Measurements from ENCODE around the gene ZBTB7C.

ZBTB7C gene

GRCh38 chr18:48398074-48398473 is 11.1 kb downstream of the ZBTB7C start:
- Histone ChIP-seq H3K9me3 (ENCODE audit: insufficient read depth, low read depth, low read length) (no peaks in the 10 kb centered on the region), H3K36me3 (ENCODE audit: insufficient read depth, low read length) (no peaks in the 10 kb centered on the region), H3K4me3 (ENCODE audit: low read length) (no peak overlapping the region), H3K27ac (ENCODE audit: low read depth, low read length) (no peak overlapping the region), H3K27me3 (ENCODE audit: insufficient read depth, low read length) (0 out of 2 replicates have a peak, but pooled peaks cover 6% of the 10 kb centered on the region), H3K9ac (ENCODE audit: low read depth, low read length) (no peak overlapping the region), H3K4me1 (ENCODE audit: insufficient read depth, low read length) (peaks cover 17% of the 10 kb centered on the region)
- 88% methylated on average over 4 of the region's 4 CpGs for WGBS

GRCh38 chr18:48397021-48397420 is 12.2 kb downstream of the ZBTB7C start:
- no peaks in the 10 kb centered on the region for H3K36me3 ChIP-seq (ENCODE audit: insufficient read depth, low read length)
- 0 out of 2 replicates have a peak, but pooled peaks cover 3% of the 10 kb centered on the region for H3K27me3 ChIP-seq (ENCODE audit: insufficient read depth, low read length)
- no peaks in the 10 kb centered on the region for H3K9me3 ChIP-seq (ENCODE audit: insufficient read depth, low read depth, low read length)
- no peak overlapping the region for H3K27ac ChIP-seq (ENCODE audit: low read depth, low read length)
- H3K4me3 ChIP-seq (ENCODE audit: low read length): no peak overlapping the region
- no peak overlapping the region for H3K9ac ChIP-seq (ENCODE audit: low read depth, low read length)
- WGBS: 95% methylated on average over 4 of the region's 4 CpGs
- peaks cover 17% of the 10 kb centered on the region for H3K4me1 ChIP-seq (ENCODE audit: insufficient read depth, low read length)

GRCh38 chr18:48396561-48396960 is 12.6 kb downstream of the ZBTB7C start:
- Histone ChIP-seq H3K4me1 (ENCODE audit: insufficient read depth, low read length) (peaks cover 17% of the 10 kb centered on the region), H3K9me3 (ENCODE audit: insufficient read depth, low read depth, low read length) (no peaks in the 10 kb centered on the region), H3K4me3 (ENCODE audit: low read length) (no peak overlapping the region), H3K27me3 (ENCODE audit: insufficient read depth, low read length) (0 out of 2 replicates have a peak, but pooled peaks cover 3% of the 10 kb centered on the region), H3K36me3 (ENCODE audit: insufficient read depth, low read length) (no peaks in the 10 kb centered on the region), H3K9ac (ENCODE audit: low read depth, low read length) (no peak overlapping the region), H3K27ac (ENCODE audit: low read depth, low read length) (no peak overlapping the region)
- WGBS: 93% methylated on average over 4 of the region's 5 CpGs

- Histone ChIP-seq H3K4me3 (ENCODE audit: low read length) (no peak overlapping the region), H3K36me3 (ENCODE audit: insufficient read depth, low read length) (no peaks in the 10 kb centered on the region), H3K27ac (ENCODE audit: low read depth, low read length) (no peak overlapping the region), H3K27me3 (ENCODE audit: insufficient read depth, low read length) (0 out of 2 replicates have a peak, but pooled peaks cover 3% of the 10 kb centered on the region), H3K4me1 (ENCODE audit: insufficient read depth, low read length) (peaks cover 17% of the 10 kb centered on the region), H3K9me3 (ENCODE audit: insufficient read depth, low read depth, low read length) (no peaks in the 10 kb centered on the region), H3K9ac (ENCODE audit: low read depth, low read length) (no peak overlapping the region)
- WGBS: 82% methylated on average over 1 of the region's 1 CpG
These were observed 13.5 kb downstream of the ZBTB7C start for GRCh38 chr18:48395646-48396045.

GRCh38 chr18:48394176-48394575 is 15.0 kb downstream of the ZBTB7C start:
- H3K36me3 ChIP-seq (ENCODE audit: insufficient read depth, low read length): no peaks in the 10 kb centered on the region
- H3K27me3 ChIP-seq (ENCODE audit: insufficient read depth, low read length): 0 out of 2 replicates have a peak, but pooled peaks cover 3% of the 10 kb centered on the region
- no peaks in the 10 kb centered on the region for H3K9me3 ChIP-seq (ENCODE audit: insufficient read depth, low read depth, low read length)
- no peak overlapping the region for H3K9ac ChIP-seq (ENCODE audit: low read depth, low read length)
- 86% methylated on average over 5 of the region's 5 CpGs for WGBS
- H3K27ac ChIP-seq (ENCODE audit: low read depth, low read length): no peak overlapping the region
- H3K4me3 ChIP-seq (ENCODE audit: low read length): no peak overlapping the region
- peaks cover 17% of the 10 kb centered on the region for H3K4me1 ChIP-seq (ENCODE audit: insufficient read depth, low read length)

GRCh38 chr18:48393776-48394175 is 15.4 kb downstream of the ZBTB7C start:
- 83% methylated on average over 1 of the region's 1 CpG for WGBS
- 0 out of 2 replicates have a peak, but pooled peaks cover 3% of the 10 kb centered on the region for H3K27me3 ChIP-seq (ENCODE audit: insufficient read depth, low read length)
- H3K36me3 ChIP-seq (ENCODE audit: insufficient read depth, low read length): no peaks in the 10 kb centered on the region
- H3K4me1 ChIP-seq (ENCODE audit: insufficient read depth, low read length): peaks cover 16% of the 10 kb centered on the region
- no peaks in the 10 kb centered on the region for H3K9me3 ChIP-seq (ENCODE audit: insufficient read depth, low read depth, low read length)
- H3K27ac ChIP-seq (ENCODE audit: low read depth, low read length): no peak overlapping the region
- H3K9ac ChIP-seq (ENCODE audit: low read depth, low read length): no peak overlapping the region
- H3K4me3 ChIP-seq (ENCODE audit: low read length): no peak overlapping the region

- Histone ChIP-seq H3K9me3 (ENCODE audit: insufficient read depth, low read depth, low read length) (no peaks in the 10 kb centered on the region), H3K27me3 (ENCODE audit: insufficient read depth, low read length) (0 out of 2 replicates have a peak, but pooled peaks cover 2% of the 10 kb centered on the region), H3K4me1 (ENCODE audit: insufficient read depth, low read length) (peaks cover 15% of the 10 kb centered on the region; the same call in 1 of the 2 replicates), H3K4me3 (ENCODE audit: low read length) (no peak overlapping the region), H3K36me3 (ENCODE audit: insufficient read depth, low read length) (no peaks in the 10 kb centered on the region), H3K27ac (ENCODE audit: low read depth, low read length) (no peak overlapping the region), H3K9ac (ENCODE audit: low read depth, low read length) (no peak overlapping the region)
- 84% methylated on average over 5 of the region's 5 CpGs for WGBS
These were observed 16.0 kb downstream of the ZBTB7C start for GRCh38 chr18:48393170-48393569.

- H3K4me3 ChIP-seq (ENCODE audit: low read length): no peak overlapping the region
- no peak overlapping the region for H3K27ac ChIP-seq (ENCODE audit: low read depth, low read length)
- H3K9ac ChIP-seq (ENCODE audit: low read depth, low read length): no peak overlapping the region
- peaks cover 15% of the 10 kb centered on the region; the same call in 1 of the 2 replicates for H3K4me1 ChIP-seq (ENCODE audit: insufficient read depth, low read length)
- WGBS: 88% methylated on average over 1 of the region's 1 CpG
- H3K27me3 ChIP-seq (ENCODE audit: insufficient read depth, low read length): no peaks in the 10 kb centered on the region
- H3K9me3 ChIP-seq (ENCODE audit: insufficient read depth, low read depth, low read length): no peaks in the 10 kb centered on the region
- H3K36me3 ChIP-seq (ENCODE audit: insufficient read depth, low read length): no peaks in the 10 kb centered on the region
These were observed 16.9 kb downstream of the ZBTB7C start for GRCh38 chr18:48392268-48392667.

GRCh38 chr18:48391868-48392267 is 17.3 kb downstream of the ZBTB7C start:
- Histone ChIP-seq H3K27me3 (ENCODE audit: insufficient read depth, low read length) (no peaks in the 10 kb centered on the region), H3K9me3 (ENCODE audit: insufficient read depth, low read depth, low read length) (no peaks in the 10 kb centered on the region), H3K4me3 (ENCODE audit: low read length) (no peak overlapping the region), H3K36me3 (ENCODE audit: insufficient read depth, low read length) (no peaks in the 10 kb centered on the region), H3K4me1 (ENCODE audit: insufficient read depth, low read length) (peaks cover 15% of the 10 kb centered on the region; the same call in 1 of the 2 replicates), H3K27ac (ENCODE audit: low read depth, low read length) (no peak overlapping the region), H3K9ac (ENCODE audit: low read depth, low read length) (no peak overlapping the region)
- WGBS: 87% methylated on average over 3 of the region's 3 CpGs

GRCh38 chr18:48390641-48391040 is 18.5 kb downstream of the ZBTB7C start:
- no peak overlapping the region for H3K27ac ChIP-seq (ENCODE audit: low read depth, low read length)
- no peaks in the 10 kb centered on the region for H3K36me3 ChIP-seq (ENCODE audit: insufficient read depth, low read length)
- 85% methylated on average over 5 of the region's 5 CpGs for WGBS
- H3K4me3 ChIP-seq (ENCODE audit: low read length): no peak overlapping the region
- peaks cover 11% of the 10 kb centered on the region; the same call in 1 of the 2 replicates for H3K4me1 ChIP-seq (ENCODE audit: insufficient read depth, low read length)
- no peaks in the 10 kb centered on the region for H3K27me3 ChIP-seq (ENCODE audit: insufficient read depth, low read length)
- no peaks in the 10 kb centered on the region for H3K9me3 ChIP-seq (ENCODE audit: insufficient read depth, low read depth, low read length)
- no peak overlapping the region for H3K9ac ChIP-seq (ENCODE audit: low read depth, low read length)

GRCh38 chr18:48388478-48388877 is 20.7 kb downstream of the ZBTB7C start:
- WGBS: 95% methylated on average over 4 of the region's 4 CpGs
- Histone ChIP-seq H3K9ac (ENCODE audit: low read depth, low read length) (no peak overlapping the region), H3K9me3 (ENCODE audit: insufficient read depth, low read depth, low read length) (no peaks in the 10 kb centered on the region), H3K27ac (ENCODE audit: low read depth, low read length) (no peak overlapping the region), H3K4me3 (ENCODE audit: low read length) (no peak overlapping the region), H3K27me3 (ENCODE audit: insufficient read depth, low read length) (no peaks in the 10 kb centered on the region), H3K36me3 (ENCODE audit: insufficient read depth, low read length) (no peaks in the 10 kb centered on the region), H3K4me1 (ENCODE audit: insufficient read depth, low read length) (peaks cover 3% of the 10 kb centered on the region; the same call in 1 of the 2 replicates)

- 91% methylated on average over 1 of the region's 1 CpG for WGBS
These were observed 21.9 kb downstream of the ZBTB7C start for GRCh38 chr18:48387300-48387699.

More at GRCh38 chr18:48387300-48387699, 21.9 kb downstream of the ZBTB7C start:
- no peak overlapping the region for H3K4me3 ChIP-seq (ENCODE audit: low read length)
- no peaks in the 10 kb centered on the region for H3K27me3 ChIP-seq (ENCODE audit: insufficient read depth, low read length)
- H3K27ac ChIP-seq (ENCODE audit: low read depth, low read length): no peak overlapping the region
- no peaks in the 10 kb centered on the region for H3K4me1 ChIP-seq (ENCODE audit: insufficient read depth, low read length)
- H3K36me3 ChIP-seq (ENCODE audit: insufficient read depth, low read length): no peaks in the 10 kb centered on the region
- no peak overlapping the region for H3K9ac ChIP-seq (ENCODE audit: low read depth, low read length)
- no peaks in the 10 kb centered on the region for H3K9me3 ChIP-seq (ENCODE audit: insufficient read depth, low read depth, low read length)

Data from HUES64 (cell line).